Hepatocyte (in vitro differentiated cells): ENCODE results near the gene MUC5AC. TPM values are rescaled to one million over a fixed set of nuclear protein-coding genes. Genes with fewer than 3 reads are reported as not detected.

Experiments used
- DNase-seq: peaks from one replicate; pipeline ENCODE4 v3.0.0-alpha.2; 2016; ENCODE audit warnings: low spot score
- H2AFZ ChIP-seq: fragments of 200-600 bp; sonication (generic); 2 replicates; pipeline ENCODE4 v1.6.0; 2016; ENCODE audit warnings: antibody characterized with exemption, mild to moderate bottlenecking
- H3K27ac ChIP-seq: fragments of 200-600 bp; sonication (generic); 2 replicates; pipeline ENCODE4 v1.5.1; 2016; ENCODE audit warnings: mild to moderate bottlenecking
- H3K27me3 ChIP-seq: fragments of 200-600 bp; sonication (generic); 2 replicates; pipeline ENCODE4 v1.6.1; 2016
- H3K36me3 ChIP-seq: fragments of 200-600 bp; sonication (generic); replicated peaks from 2 replicates; pipeline ENCODE4 v1.5.1; 2016; ENCODE audit warnings: low read depth; ENCODE audit not compliant: insufficient read depth
- H3K4me1 ChIP-seq: fragments of 200-600 bp; sonication (generic); 2 replicates; pipeline ENCODE4 v1.5.1; 2016; ENCODE audit warnings: mild to moderate bottlenecking, moderate library complexity; ENCODE audit not compliant: insufficient read depth
- H3K4me2 ChIP-seq: fragments of 200-600 bp; sonication (generic); 2 replicates; pipeline ENCODE4 v1.6.0; 2016
- H3K4me3 ChIP-seq: fragments of 200-600 bp; sonication (generic); 2 replicates; pipeline ENCODE4 v1.5.1; 2016; ENCODE audit warnings: mild to moderate bottlenecking
- H3K79me2 ChIP-seq: fragments of 200-600 bp; sonication (generic); 2 replicates; pipeline ENCODE4 v1.6.0; 2017; ENCODE audit warnings: mild to moderate bottlenecking
- H3K9me2 ChIP-seq: fragments of 200-600 bp; sonication (generic); replicated peaks from 2 replicates; pipeline ENCODE4 v1.6.0; 2017; ENCODE audit warnings: mild to moderate bottlenecking; ENCODE audit not compliant: insufficient read depth
- H3K9me3 ChIP-seq: fragments of 200-600 bp; sonication (generic); 2 replicates; pipeline ENCODE4 v1.5.1; 2016; ENCODE audit warnings: low read depth, mild to moderate bottlenecking
- H4K20me1 ChIP-seq: fragments of 200-600 bp; sonication (generic); 2 replicates; pipeline ENCODE4 v1.6.0; 2016; ENCODE audit warnings: mild to moderate bottlenecking; ENCODE audit not compliant: insufficient read depth, poor library complexity, severe bottlenecking
- EZH2 ChIP-seq: fragments of 200-600 bp; sonication (generic); IDR thresholded peaks from 2 replicates; pipeline ENCODE4 v1.6.1; 2016; ENCODE audit warnings: antibody characterized with exemption, mild to moderate bottlenecking, borderline replicate concordance
- EZH2phosphoT487 ChIP-seq: fragments of 200-600 bp; sonication (generic); IDR thresholded peaks from one replicate; pipeline ENCODE4 v1.6.1; 2018; ENCODE audit warnings: antibody characterized with exemption, mild to moderate bottlenecking, low read depth, moderate library complexity; ENCODE audit not compliant: unreplicated experiment, severe bottlenecking
- WGBS: methylation state at CpG from one replicate; pipeline ENCODE4 v1.1.6; 2016; ENCODE audit warnings: low lambda C conversion rate; ENCODE audit errors: missing lambda C conversion rate; 5-methylcytosine and 5-hydroxymethylcytosine counted together
- polyA plus RNA-seq: library from polyadenylated mRNA; unstranded; fragments of >200 nt; fragmentation: Nextera tagmentation; extraction: Ambion mirVana; gene quantifications from 2 replicates; pipeline ENCODE4 v1.2.1, GENCODE V29; 2016
- total RNA-seq: library from RNA; depleted of rRNA; stranded (reverse); fragments of >200 nt; gene quantifications from 2 replicates; pipeline ENCODE4 v1.2.3, GENCODE V29; 2014
- TF ChIP-seq, protein P1 (sequence below): fragments of 200-600 bp; sonication (generic); IDR thresholded peaks from 2 replicates; pipeline ENCODE4 v1.5.1; 2016; ENCODE audit warnings: antibody characterized with exemption, mild to moderate bottlenecking; ENCODE audit not compliant: poor library complexity

MUC5AC gene
- total and polyA plus RNA-seq, 2 experiments from 2014 or later, result 0.07 to 0.08 TPM

DNA sequence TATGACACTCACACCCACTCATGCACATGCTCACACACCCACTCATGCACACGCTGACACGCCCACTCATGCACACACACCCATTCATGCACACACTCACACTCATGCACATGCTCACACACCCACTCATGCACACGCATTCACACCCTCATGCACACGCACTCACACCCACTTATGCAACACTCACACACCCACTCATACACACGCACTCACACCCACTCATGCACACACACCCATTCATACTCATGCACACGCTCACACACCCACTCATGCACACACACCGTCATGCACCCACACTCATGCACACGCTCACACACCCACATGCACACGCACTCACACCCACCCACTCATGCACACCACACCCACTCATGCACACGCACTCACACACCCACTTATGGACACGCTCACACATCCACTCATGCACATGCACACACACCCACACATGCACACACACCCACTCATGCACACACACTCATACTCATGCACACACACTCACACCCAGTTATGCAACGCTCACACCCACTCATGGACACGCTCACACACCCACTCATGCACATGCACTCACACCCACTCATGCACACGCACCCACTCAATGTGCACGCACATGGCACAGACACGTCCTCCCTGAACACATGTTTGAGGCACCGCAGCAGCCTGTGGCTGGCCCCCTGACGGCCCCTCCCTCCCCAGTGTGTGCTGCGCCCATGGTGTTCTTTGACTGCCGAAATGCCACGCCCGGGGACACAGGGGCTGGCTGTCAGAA lies 17.9 kb downstream of the MUC5AC start:
- Histone ChIP-seq H3K9me3 (no peaks in the 10 kb centered on the region), H3K4me2 (no peak overlapping the region), H3K27ac (no peak overlapping the region), H3K4me3 (no peak overlapping the region), H3K79me2 (no peaks in the 10 kb centered on the region), H2AFZ (no peak overlapping the region), H3K27me3 (no peaks in the 10 kb centered on the region), H3K9me2 (no peaks in the 10 kb centered on the region), H3K4me1 (no peaks in the 10 kb centered on the region), H3K36me3 (no peaks in the 10 kb centered on the region), H4K20me1 (no peaks in the 10 kb centered on the region)
- 87% methylated on average over 18 of the region's 22 CpGs for WGBS
- TF ChIP-seq, protein P1, sequence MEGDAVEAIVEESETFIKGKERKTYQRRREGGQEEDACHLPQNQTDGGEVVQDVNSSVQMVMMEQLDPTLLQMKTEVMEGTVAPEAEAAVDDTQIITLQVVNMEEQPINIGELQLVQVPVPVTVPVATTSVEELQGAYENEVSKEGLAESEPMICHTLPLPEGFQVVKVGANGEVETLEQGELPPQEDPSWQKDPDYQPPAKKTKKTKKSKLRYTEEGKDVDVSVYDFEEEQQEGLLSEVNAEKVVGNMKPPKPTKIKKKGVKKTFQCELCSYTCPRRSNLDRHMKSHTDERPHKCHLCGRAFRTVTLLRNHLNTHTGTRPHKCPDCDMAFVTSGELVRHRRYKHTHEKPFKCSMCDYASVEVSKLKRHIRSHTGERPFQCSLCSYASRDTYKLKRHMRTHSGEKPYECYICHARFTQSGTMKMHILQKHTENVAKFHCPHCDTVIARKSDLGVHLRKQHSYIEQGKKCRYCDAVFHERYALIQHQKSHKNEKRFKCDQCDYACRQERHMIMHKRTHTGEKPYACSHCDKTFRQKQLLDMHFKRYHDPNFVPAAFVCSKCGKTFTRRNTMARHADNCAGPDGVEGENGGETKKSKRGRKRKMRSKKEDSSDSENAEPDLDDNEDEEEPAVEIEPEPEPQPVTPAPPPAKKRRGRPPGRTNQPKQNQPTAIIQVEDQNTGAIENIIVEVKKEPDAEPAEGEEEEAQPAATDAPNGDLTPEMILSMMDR, result no peak
- TF ChIP-seq EZH2phosphoT487, result no peak
- TF ChIP-seq EZH2, result no peak
- DNase-seq, result no peak

DNA sequence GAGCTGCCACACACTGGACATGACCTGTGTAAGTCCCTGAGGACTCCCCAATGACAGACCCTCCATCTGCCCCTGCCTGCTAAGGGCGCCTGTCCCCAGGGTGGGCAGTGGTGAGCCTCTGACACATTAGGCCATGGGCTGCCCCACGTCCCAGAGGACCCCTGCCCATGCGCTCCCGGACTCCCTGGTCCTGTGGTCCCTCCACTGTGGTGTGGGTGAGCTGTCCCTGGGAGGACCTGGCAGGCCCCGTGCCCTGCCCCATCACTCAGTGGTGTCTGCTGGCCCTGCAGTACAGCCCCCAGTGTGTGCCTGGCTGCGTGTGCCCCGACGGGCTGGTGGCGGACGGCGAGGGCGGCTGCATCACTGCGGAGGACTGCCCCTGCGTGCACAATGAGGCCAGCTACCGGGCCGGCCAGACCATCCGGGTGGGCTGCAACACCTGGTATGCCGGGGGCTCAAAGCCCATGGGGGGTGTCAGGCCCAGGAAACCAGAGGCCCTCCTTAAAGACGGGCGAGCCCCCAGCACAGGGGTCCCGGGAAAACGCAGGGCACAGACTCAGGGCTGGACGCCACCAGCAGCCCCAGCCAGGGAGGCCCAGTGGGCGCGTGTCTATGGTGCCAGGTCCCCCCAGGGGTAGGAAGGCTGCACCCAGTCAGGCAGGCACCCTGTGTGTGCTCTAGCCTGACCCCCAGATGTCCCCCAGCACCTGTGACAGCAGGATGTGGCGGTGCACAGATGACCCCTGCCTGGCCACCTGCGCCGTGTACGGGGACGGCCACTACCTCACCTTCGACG lies 18.7 kb downstream of the MUC5AC start:
- no peaks in the 10 kb centered on the region for H3K9me3 ChIP-seq
- WGBS, result 87% methylated on average over 27 of the region's 32 CpGs
- TF ChIP-seq, protein P1, result no peak
- H3K9me2 ChIP-seq, result no peaks in the 10 kb centered on the region
- H3K27me3 ChIP-seq, result no peaks in the 10 kb centered on the region
- H2AFZ ChIP-seq, result no peak overlapping the region
- no peaks in the 10 kb centered on the region for H3K4me1 ChIP-seq
- no peak overlapping the region for H3K27ac ChIP-seq
- no peaks in the 10 kb centered on the region for H4K20me1 ChIP-seq
- no peak overlapping the region for H3K4me3 ChIP-seq
- H3K79me2 ChIP-seq, result no peaks in the 10 kb centered on the region
- no peaks in the 10 kb centered on the region for H3K36me3 ChIP-seq
- DNase-seq, result no peak
- H3K4me2 ChIP-seq, result no peak overlapping the region

DNA sequence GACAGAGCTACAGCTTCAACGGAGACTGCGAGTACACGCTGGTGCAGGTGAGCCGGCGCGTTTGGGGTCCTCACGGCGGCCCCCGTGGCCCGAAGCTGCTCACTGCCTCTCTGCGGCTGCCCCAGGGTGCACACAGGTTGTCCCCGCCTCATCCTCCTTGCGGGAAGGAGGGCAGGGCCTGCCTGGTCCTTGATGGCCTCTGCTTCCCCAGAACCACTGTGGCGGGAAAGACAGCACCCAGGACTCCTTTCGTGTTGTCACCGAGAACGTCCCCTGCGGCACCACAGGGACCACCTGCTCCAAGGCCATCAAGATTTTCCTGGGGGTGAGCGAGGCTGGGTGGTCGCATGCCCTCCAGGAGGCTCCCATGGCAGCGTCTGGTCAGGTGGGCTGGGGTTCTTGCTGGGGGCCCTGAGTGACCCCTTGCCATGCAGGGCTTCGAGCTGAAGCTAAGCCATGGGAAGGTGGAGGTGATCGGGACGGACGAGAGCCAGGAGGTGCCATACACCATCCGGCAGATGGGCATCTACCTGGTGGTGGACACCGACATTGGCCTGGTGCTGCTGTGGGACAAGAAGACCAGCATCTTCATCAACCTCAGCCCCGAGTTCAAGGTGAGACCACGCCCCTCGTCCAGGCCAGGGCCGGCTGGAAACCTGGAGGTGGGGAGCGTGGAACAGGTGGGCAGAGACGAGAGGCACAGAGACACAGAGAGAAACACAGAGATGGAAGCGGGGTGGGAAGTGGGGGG lies 19.4 kb downstream of the MUC5AC start:
- Histone ChIP-seq H2AFZ (no peak overlapping the region), H4K20me1 (no peaks in the 10 kb centered on the region), H3K4me3 (no peak overlapping the region), H3K4me1 (no peaks in the 10 kb centered on the region), H3K9me3 (no peaks in the 10 kb centered on the region), H3K9me2 (no peaks in the 10 kb centered on the region), H3K79me2 (no peaks in the 10 kb centered on the region), H3K27me3 (no peaks in the 10 kb centered on the region), H3K27ac (no peak overlapping the region), H3K4me2 (no peak overlapping the region), H3K36me3 (no peaks in the 10 kb centered on the region)
- no peak for DNase-seq
- TF ChIP-seq, protein P1, result no peak
- TF ChIP-seq EZH2phosphoT487 (no peak), EZH2 (no peak)
- 95% methylated on average over 34 of the region's 34 CpGs for WGBS
